Sigmoid colon (tissue), 7 donors: ENCODE data around the gene RAD51D. TPM values are rescaled to one million over a fixed set of nuclear protein-coding genes. Genes with fewer than 3 reads are reported as not detected.

Experiments
- DNase-seq: peaks from one replicate; pipeline ENCODE4 v3.0.0-alpha.2; 2019
- H3K27ac ChIP-seq, 4 donors: fragments of 200-600 bp; sonication (generic); one replicate each; pipeline ENCODE4 v1.5.1; 2016 to 2019; ENCODE audit warnings: mild to moderate bottlenecking in 1 of 4
- H3K27me3 ChIP-seq, 3 donors: fragments of 200-600 bp; sonication (generic); one replicate each; pipeline ENCODE4 v1.5.1; 2019; ENCODE audit warnings: mild to moderate bottlenecking in 1 of 3
- H3K36me3 ChIP-seq, 4 donors: fragments of 200-600 bp; sonication (generic); one replicate each; pipeline ENCODE4 v1.5.1; 2016 to 2019
- H3K4me1 ChIP-seq, 4 donors: fragments of 200-600 bp; sonication (generic); one replicate each; pipeline ENCODE4 v1.5.1; 2017 to 2019
- H3K4me3 ChIP-seq, 4 donors: fragments of 200-600 bp; sonication (generic); one replicate each; pipeline ENCODE4 v1.5.1; 2017 to 2019; ENCODE audit warnings: mild to moderate bottlenecking in 2 of 4, moderate library complexity in 1 of 4
- H3K9me3 ChIP-seq, 4 donors: fragments of 200-600 bp in 3 of 4; sonication (generic) in 3 of 4; one replicate each; pipeline versions ENCODE4 v1.5.1 to v1.6.1; 2013 to 2019
- CTCF ChIP-seq, 4 experiments: fragments of 450-650 bp in 3 of 4; fragments of 200-600 bp in 1 of 4; IDR thresholded peaks; one replicate each; pipeline ENCODE4 v1.5.1; 2016 to 2019; ENCODE audit warnings: antibody characterized with exemption in 4 of 4, mild to moderate bottlenecking in 3 of 4, moderate library complexity in 2 of 4
- EP300 ChIP-seq, 4 donors: sonication (generic); formaldehyde crosslinking; IDR thresholded peaks; one replicate each; pipeline ENCODE4 v1.6.1; 2017; ENCODE audit warnings: antibody characterized with exemption in 4 of 4
- POLR2A ChIP-seq, 2 donors: fragments of 450-650 bp; IDR thresholded peaks; one replicate each; pipeline ENCODE4 v1.6.1; 2016; ENCODE audit warnings: antibody characterized with exemption in 2 of 2, mild to moderate bottlenecking in 2 of 2, moderate library complexity in 2 of 2
- POLR2AphosphoS5 ChIP-seq, 4 donors: sonication (generic); formaldehyde crosslinking; IDR thresholded peaks; one replicate each; pipeline ENCODE4 v1.6.1; 2017; ENCODE audit warnings: antibody characterized with exemption in 4 of 4
- WGBS, 2 donors: extraction: QIAGEN DNeasy Blood & Tissue Kit; methylation state at CpG; one replicate each; pipeline ENCODE4 v1.1.7; 2013; 5-methylcytosine and 5-hydroxymethylcytosine counted together
- intact Hi-C: fragments of 100-400 bp; cut with DNase I; formaldehyde crosslinking; loops from one replicate; pipeline ENCODE4 v1.15.1; 2023
- polyA plus RNA-seq, 3 donors: library from polyadenylated mRNA; stranded (reverse); fragments of 200-250 nt; gene quantifications; one replicate each; pipeline ENCODE4 v1.2.3, GENCODE V29; 2013
- small RNA-seq, 3 donors: library from RNA; depleted of rRNA; stranded (forward); fragments of <200 nt; gene quantifications; one replicate each; pipeline ENCODE3, GENCODE V24; 2016
- total RNA-seq, 4 donors: library from RNA; depleted of rRNA; stranded (reverse); fragments of >200 nt; gene quantifications; one replicate each; pipeline ENCODE4 v1.1.0, GENCODE V29; 2016
- donor health status: healthy with polysubstance abuse.
- donor health status: Bipolar disorder and iron deficiency.
- donor health status: healthy.

Gene RAD51D
- total and polyA plus RNA-seq, 7 donors = 2.8 to 12.6 (median 7.6) TPM

GRCh38 chr17:35044181-35044580, 75.5 kb downstream of the RAD51D start:
- H3K36me3 ChIP-seq = no peaks in the 10 kb centered on the region
- no peak overlapping the region for H3K4me3 ChIP-seq
- H3K4me1 ChIP-seq = no peaks in the 10 kb centered on the region
- H3K9me3 ChIP-seq = no peaks in the 10 kb centered on the region
- intact Hi-C loops = no loop called here
- WGBS, 2 donors = 64 to 84% methylated on average over 8 of the region's 8 CpGs
- H3K27me3 ChIP-seq = no peaks in the 10 kb centered on the region
- no peak for DNase-seq
- no peak overlapping the region for H3K27ac ChIP-seq
- TF ChIP-seq CTCF (IDR thresholded peaks at IDR 0.05) = no peak
- TF ChIP-seq EP300 (IDR thresholded peaks at IDR 0.05) = no peak
- TF ChIP-seq POLR2AphosphoS5 (IDR thresholded peaks at IDR 0.05) = no peak
- no peak for TF ChIP-seq POLR2A (IDR thresholded peaks at IDR 0.05)

Small RNAs within 50 kb of the gene (small RNA-seq; reads per million reads assigned to genes)
- gene AC004223.1 (0 reads per million in 3 donors), gene RNU6-840P (0 reads per million in 3 donors)

Other genes starting within 250 kb of the RAD51D start
- gene CCT6B, start 158.4 kb downstream of the RAD51D start, total RNA-seq = 1 to 10 TPM; 3.3 to 4.3 (median 3.5) TPM
- 1 to 10 TPM in 1 of 3 donors, under 1 TPM in 2; 0.87 to 1.2 (median 0.92) TPM for gene CCT6B, start 158.4 kb downstream of the RAD51D start, polyA plus RNA-seq
- 10 to 100 TPM in 3 of 4 donors, 1 to 10 TPM in 1; 8.6 to 14.3 (median 12.8) TPM for gene ZNF830, start 158.3 kb downstream of the RAD51D start, total RNA-seq
- gene ZNF830, start 158.3 kb downstream of the RAD51D start, polyA plus RNA-seq = 10 to 100 TPM in 1 of 3 donors, 1 to 10 TPM in 2; 7.2 to 12.6 (median 8.3) TPM
- 10 to 100 TPM; 19.4 to 29.7 (median 22.7) TPM for gene LIG3, start 139.3 kb downstream of the RAD51D start, total RNA-seq
- 10 to 100 TPM in 1 of 3 donors, 1 to 10 TPM in 2; 3.5 to 15.6 (median 4.2) TPM for gene LIG3, start 139.3 kb downstream of the RAD51D start, polyA plus RNA-seq
- 10 to 100 TPM; 16.5 to 25.2 (median 21.8) TPM for gene RFFL, start 56.2 kb downstream of the RAD51D start, total RNA-seq
- 10 to 100 TPM; 15.0 to 29.4 (median 24.1) TPM for gene RFFL, start 56.2 kb downstream of the RAD51D start, polyA plus RNA-seq
- gene FNDC8, start 1.8 kb upstream of the RAD51D start, total RNA-seq = not detected
- not detected for gene FNDC8, start 1.8 kb upstream of the RAD51D start, polyA plus RNA-seq
- 10 to 100 TPM in 3 of 4 donors, 1 to 10 TPM in 1; 6.6 to 16.8 (median 11.4) TPM for gene NLE1, start 22.4 kb upstream of the RAD51D start, total RNA-seq
- gene NLE1, start 22.4 kb upstream of the RAD51D start, polyA plus RNA-seq = 10 to 100 TPM in 1 of 3 donors, 1 to 10 TPM in 2; 3.0 to 12.3 (median 3.0) TPM
- gene UNC45B, start 28.0 kb upstream of the RAD51D start, total RNA-seq = not detected
- gene UNC45B, start 28.0 kb upstream of the RAD51D start, polyA plus RNA-seq = under 1 TPM in 2 of 3 donors, not detected in 1; under 0.01 to 0.03 TPM
- gene SLC35G3, start 74.5 kb upstream of the RAD51D start, total RNA-seq = not detected
- not detected for gene SLC35G3, start 74.5 kb upstream of the RAD51D start, polyA plus RNA-seq
- 10 to 100 TPM; 23.0 to 26.2 (median 23.7) TPM for gene SLFN5, start 123.2 kb upstream of the RAD51D start, total RNA-seq
- 10 to 100 TPM in 1 of 3 donors, 1 to 10 TPM in 2; 1.2 to 12.6 (median 3.6) TPM for gene SLFN5, start 123.2 kb upstream of the RAD51D start, polyA plus RNA-seq